ENCODE data around the gene MPG. TPM values are rescaled to one million over a fixed set of nuclear protein-coding genes. Genes with fewer than 3 reads are reported as not detected.
A peak's percentile ranks its signal among the peaks of the same experiment; 100 is the strongest.

Gene MPG
- total RNA-seq, 1 experiment from 2014 or later = 62.8 TPM

DNA sequence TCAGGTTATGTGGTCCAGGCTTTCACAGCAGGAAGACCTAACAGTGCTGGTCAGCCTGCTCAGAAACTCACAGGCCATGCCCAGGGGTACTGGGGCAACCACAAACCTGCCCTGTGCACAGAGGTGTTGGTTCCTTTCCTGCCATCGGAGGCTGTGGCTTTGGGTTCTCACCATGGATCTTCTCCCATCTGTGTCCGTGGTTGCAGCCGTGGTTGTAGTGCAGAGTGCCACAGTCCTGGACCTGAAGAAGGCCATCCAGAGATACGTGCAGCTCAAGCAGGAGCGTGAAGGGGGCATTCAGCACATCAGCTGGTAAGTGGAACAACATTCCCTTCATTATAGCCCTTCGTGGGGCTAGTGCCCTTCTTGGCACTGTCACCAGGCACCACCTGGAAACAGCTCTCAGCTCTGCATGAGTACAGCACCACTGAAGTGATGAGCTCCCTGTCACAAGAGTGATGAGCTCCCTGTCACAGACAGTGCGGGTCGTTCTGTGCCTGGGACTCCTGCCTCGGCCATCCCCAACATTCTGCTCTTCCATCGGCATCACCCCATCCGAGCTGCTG, 22.4 kb upstream of the MPG start:
- Mint-ChIP-seq H3K36me3 (ENCODE audit: insufficient read depth, unreplicated experiment) (peaks cover 37% of the 10 kb centered on the region), H3K9me3 (ENCODE audit: unreplicated experiment) (no peaks in the 10 kb centered on the region), H3K4me3 (ENCODE audit: unreplicated experiment) (peak overlapping the region; percentile 36), H3K27me3 (ENCODE audit: insufficient read depth, unreplicated experiment) (no peaks in the 10 kb centered on the region), H3K27ac (ENCODE audit: low read depth, unreplicated experiment) (no peak overlapping the region), H3K4me1 (ENCODE audit: insufficient read depth, unreplicated experiment) (peaks cover 5% of the 10 kb centered on the region)
- CTCF ChIA-PET = interaction anchor here (0.6 to 3.0 kb wide), 3 partner anchors 10 to 41 kb away, joined by 3 to 24 read pairs (median 5); no protein-coding TSS in a partner anchor
- POLR2A ChIA-PET = interaction anchor here (0.5 to 1.4 kb wide), 2 partner anchors 16 to 128 kb away, joined by 3 read pairs; no protein-coding TSS in a partner anchor
- no TSS peak for BruUV-seq (replicated peaks)
- intact Hi-C loops (cut with micrococcal nuclease) = no loop called here
- TF ChIP-seq, protein P1, sequence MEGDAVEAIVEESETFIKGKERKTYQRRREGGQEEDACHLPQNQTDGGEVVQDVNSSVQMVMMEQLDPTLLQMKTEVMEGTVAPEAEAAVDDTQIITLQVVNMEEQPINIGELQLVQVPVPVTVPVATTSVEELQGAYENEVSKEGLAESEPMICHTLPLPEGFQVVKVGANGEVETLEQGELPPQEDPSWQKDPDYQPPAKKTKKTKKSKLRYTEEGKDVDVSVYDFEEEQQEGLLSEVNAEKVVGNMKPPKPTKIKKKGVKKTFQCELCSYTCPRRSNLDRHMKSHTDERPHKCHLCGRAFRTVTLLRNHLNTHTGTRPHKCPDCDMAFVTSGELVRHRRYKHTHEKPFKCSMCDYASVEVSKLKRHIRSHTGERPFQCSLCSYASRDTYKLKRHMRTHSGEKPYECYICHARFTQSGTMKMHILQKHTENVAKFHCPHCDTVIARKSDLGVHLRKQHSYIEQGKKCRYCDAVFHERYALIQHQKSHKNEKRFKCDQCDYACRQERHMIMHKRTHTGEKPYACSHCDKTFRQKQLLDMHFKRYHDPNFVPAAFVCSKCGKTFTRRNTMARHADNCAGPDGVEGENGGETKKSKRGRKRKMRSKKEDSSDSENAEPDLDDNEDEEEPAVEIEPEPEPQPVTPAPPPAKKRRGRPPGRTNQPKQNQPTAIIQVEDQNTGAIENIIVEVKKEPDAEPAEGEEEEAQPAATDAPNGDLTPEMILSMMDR (IDR thresholded peaks at IDR 0.05; ENCODE audit: unreplicated experiment) = no peak
- DNase-seq (ENCODE audit: unreplicated experiment) = no peak

DNA sequence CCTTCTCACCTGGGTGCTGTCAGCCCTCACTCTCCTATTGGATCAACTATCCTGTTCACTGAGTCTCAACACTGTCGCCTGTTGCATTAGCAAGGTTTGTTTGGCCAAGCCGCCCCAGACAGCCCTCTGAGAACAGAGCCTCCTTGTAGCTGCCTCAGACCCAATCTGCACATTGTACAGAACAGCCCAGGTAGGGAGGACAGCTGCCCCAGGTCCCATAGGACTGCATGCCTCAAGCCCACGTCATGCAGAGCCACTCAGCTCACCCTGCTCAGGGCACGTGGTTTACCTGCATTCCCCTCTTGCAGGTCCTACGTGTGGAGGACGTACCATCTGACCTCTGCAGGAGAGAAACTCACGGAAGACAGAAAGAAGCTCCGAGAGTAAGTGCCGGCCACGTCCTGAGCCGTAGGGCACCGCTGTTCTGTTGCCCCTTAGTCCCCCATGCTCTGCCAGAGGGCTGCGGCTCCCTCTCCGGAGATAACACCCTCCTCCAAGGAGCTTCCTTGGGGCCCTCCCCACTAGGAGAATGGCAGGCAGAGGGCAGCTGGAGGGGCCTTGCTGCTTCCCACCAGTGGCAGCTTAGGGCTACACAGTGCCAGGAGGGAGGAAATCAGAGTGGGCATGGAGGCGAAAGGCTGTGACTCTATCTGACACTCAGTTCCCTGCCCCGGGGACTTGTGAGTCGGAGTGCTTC, 21.6 kb upstream of the MPG start:
- CTCF ChIA-PET = interaction anchor here (0.6 to 3.0 kb wide), 3 partner anchors 9 to 40 kb away, joined by 3 to 24 read pairs (median 5); no protein-coding TSS in a partner anchor
- H3K27ac Mint-ChIP-seq (ENCODE audit: low read depth, unreplicated experiment) = no peak overlapping the region
- H3K27me3 Mint-ChIP-seq (ENCODE audit: insufficient read depth, unreplicated experiment) = no peaks in the 10 kb centered on the region
- peaks cover 5% of the 10 kb centered on the region for H3K4me1 Mint-ChIP-seq (ENCODE audit: insufficient read depth, unreplicated experiment)
- intact Hi-C loops (cut with micrococcal nuclease) = no loop called here
- no peaks in the 10 kb centered on the region for H3K9me3 Mint-ChIP-seq (ENCODE audit: unreplicated experiment)
- peaks cover 36% of the 10 kb centered on the region for H3K36me3 Mint-ChIP-seq (ENCODE audit: insufficient read depth, unreplicated experiment)
- no peak for DNase-seq (ENCODE audit: unreplicated experiment)
- POLR2A ChIA-PET = interaction anchor here (1.4 kb wide), 1 partner anchor 15 kb away, joined by 3 read pairs; no protein-coding TSS in a partner anchor
- H3K4me3 Mint-ChIP-seq (ENCODE audit: unreplicated experiment) = no peak overlapping the region
- BruUV-seq (replicated peaks) = no TSS peak
- TF ChIP-seq, protein P1 (IDR thresholded peaks at IDR 0.05; ENCODE audit: unreplicated experiment) = no peak

- H3K4me1 Mint-ChIP-seq (ENCODE audit: insufficient read depth, unreplicated experiment) = peaks cover 3% of the 10 kb centered on the region
- H3K27ac Mint-ChIP-seq (ENCODE audit: low read depth, unreplicated experiment) = no peak overlapping the region
- TF ChIP-seq, protein P1 (IDR thresholded peaks at IDR 0.05; ENCODE audit: unreplicated experiment) = no peak
- no peaks in the 10 kb centered on the region for H3K27me3 Mint-ChIP-seq (ENCODE audit: insufficient read depth, unreplicated experiment)
- H3K36me3 Mint-ChIP-seq (ENCODE audit: insufficient read depth, unreplicated experiment) = peaks cover 41% of the 10 kb centered on the region
- ChIA-PET CTCF (interaction anchor here (0.6 to 3.0 kb wide), 2 partner anchors 8 to 178 kb away, joined by 3 to 24 read pairs; no protein-coding TSS in a partner anchor), POLR2A (no interaction called here)
- H3K4me3 Mint-ChIP-seq (ENCODE audit: unreplicated experiment) = no peak overlapping the region
- intact Hi-C loops (cut with micrococcal nuclease) = no loop called here
- BruUV-seq (replicated peaks) = no TSS peak
- H3K9me3 Mint-ChIP-seq (ENCODE audit: unreplicated experiment) = no peaks in the 10 kb centered on the region
- DNase-seq (ENCODE audit: unreplicated experiment) = no peak
Measured at GRCh38 chr16:57711-58110, 20.3 kb upstream of the MPG start.

Measured in MCF 10A (cell line).